ENCODE measurements around the gene TOX2. TPM values are rescaled to one million over a fixed set of nuclear protein-coding genes. Genes with fewer than 3 reads are reported as not detected.

TOX2 gene
- total RNA-seq, 2 experiments from 2014 or later, result 1.5 to 1.7 TPM

DNA sequence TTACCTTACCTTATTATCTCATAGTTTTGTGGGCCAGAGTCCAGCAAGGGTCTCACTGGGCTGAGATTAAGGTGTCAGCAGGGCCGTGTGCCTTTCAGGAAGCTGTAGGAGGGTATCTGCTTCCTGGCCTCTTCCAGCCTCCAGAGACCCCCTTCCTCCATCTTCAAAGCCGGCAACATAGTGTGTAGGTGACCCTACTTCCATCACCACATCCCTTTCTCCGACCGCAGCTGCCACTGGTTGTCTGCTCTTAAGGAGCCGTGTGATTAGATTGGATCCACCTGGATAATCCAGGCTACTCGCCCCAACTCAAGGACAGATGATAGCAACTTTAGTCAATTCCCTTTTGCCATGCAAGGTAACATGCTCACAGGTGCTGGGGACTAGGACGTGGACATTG lies 181.2 kb downstream of the TOX2 start:
- no peak for ATAC-seq
- no peak for DNase-seq
- H3K27ac Mint-ChIP-seq, result no peak overlapping the region
- H3K4me3 Mint-ChIP-seq, result no peak overlapping the region
- peaks cover 20% of the 10 kb centered on the region for H3K27me3 Mint-ChIP-seq
- TF ChIP-seq, protein P1, sequence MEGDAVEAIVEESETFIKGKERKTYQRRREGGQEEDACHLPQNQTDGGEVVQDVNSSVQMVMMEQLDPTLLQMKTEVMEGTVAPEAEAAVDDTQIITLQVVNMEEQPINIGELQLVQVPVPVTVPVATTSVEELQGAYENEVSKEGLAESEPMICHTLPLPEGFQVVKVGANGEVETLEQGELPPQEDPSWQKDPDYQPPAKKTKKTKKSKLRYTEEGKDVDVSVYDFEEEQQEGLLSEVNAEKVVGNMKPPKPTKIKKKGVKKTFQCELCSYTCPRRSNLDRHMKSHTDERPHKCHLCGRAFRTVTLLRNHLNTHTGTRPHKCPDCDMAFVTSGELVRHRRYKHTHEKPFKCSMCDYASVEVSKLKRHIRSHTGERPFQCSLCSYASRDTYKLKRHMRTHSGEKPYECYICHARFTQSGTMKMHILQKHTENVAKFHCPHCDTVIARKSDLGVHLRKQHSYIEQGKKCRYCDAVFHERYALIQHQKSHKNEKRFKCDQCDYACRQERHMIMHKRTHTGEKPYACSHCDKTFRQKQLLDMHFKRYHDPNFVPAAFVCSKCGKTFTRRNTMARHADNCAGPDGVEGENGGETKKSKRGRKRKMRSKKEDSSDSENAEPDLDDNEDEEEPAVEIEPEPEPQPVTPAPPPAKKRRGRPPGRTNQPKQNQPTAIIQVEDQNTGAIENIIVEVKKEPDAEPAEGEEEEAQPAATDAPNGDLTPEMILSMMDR (IDR thresholded peaks at IDR 0.05), result no peak
- CTCF ChIA-PET, result interaction anchor here (0.8 kb wide), 1 partner anchor 21 kb away, joined by 3 read pairs; no protein-coding TSS in a partner anchor
- no peaks in the 10 kb centered on the region for H3K9me3 Mint-ChIP-seq
- POLR2A ChIA-PET, result no interaction called here
- no peaks in the 10 kb centered on the region for H3K36me3 Mint-ChIP-seq (ENCODE audit: low read depth)
- no peaks in the 10 kb centered on the region for H3K4me1 Mint-ChIP-seq (ENCODE audit: low read depth)
- intact Hi-C loops (cut with micrococcal nuclease), result loop anchor here (10.0 kb wide), 1 partner anchor 561 kb away; no protein-coding TSS in a partner anchor

DNA sequence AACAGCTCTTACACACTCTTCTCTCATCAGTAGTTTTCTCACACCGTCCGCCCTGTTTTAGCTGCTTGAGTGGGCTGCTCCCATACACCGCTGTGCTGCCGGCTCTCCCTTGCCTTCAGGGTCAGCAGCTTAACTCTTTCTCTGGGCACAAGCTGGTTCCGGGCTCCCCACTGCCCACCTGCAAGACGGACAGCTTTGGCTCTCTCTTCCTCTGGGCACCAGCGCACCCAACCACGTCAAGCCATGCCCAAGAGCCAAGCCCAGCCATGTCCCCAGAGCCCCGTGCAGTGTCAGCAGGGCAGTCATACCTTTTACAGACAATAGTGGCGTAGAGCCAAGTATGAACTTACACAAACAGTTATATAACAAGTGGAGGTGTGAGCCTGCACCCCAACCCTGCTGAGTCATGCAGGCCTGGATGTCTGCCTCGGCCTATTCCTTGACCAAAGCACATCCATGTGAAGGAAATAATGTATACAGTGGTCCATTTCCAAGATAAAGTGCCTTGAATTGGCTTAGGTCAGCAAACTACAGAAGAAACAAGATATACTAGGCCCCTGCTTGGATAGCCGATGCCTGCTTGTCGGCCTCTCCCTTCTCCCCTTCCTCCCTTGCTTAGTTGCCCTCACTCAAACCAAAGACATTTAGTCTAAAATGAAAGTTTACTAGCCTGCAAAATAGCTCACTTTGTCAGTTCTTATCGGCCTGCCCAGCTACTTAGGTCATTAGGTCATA lies 183.0 kb downstream of the TOX2 start:
- H3K9me3 Mint-ChIP-seq, result peaks cover 4% of the 10 kb centered on the region
- H3K36me3 Mint-ChIP-seq (ENCODE audit: low read depth), result no peaks in the 10 kb centered on the region
- no peaks in the 10 kb centered on the region for H3K4me1 Mint-ChIP-seq (ENCODE audit: low read depth)
- no peak overlapping the region for H3K27ac Mint-ChIP-seq
- ATAC-seq (no peak), DNase-seq (no peak)
- H3K4me3 Mint-ChIP-seq, result no peak overlapping the region
- H3K27me3 Mint-ChIP-seq, result peaks cover 30% of the 10 kb centered on the region
- ChIA-PET POLR2A (no interaction called here), CTCF (interaction anchor here (1.1 to 1.7 kb wide), 2 partner anchors 19 to 41 kb away, joined by 4 read pairs; no protein-coding TSS in a partner anchor)
- intact Hi-C loops (cut with micrococcal nuclease), result loop anchor here (10.0 kb wide), 1 partner anchor 563 kb away; no protein-coding TSS in a partner anchor
- TF ChIP-seq, protein P1 (IDR thresholded peaks at IDR 0.05), result no peak

DNA sequence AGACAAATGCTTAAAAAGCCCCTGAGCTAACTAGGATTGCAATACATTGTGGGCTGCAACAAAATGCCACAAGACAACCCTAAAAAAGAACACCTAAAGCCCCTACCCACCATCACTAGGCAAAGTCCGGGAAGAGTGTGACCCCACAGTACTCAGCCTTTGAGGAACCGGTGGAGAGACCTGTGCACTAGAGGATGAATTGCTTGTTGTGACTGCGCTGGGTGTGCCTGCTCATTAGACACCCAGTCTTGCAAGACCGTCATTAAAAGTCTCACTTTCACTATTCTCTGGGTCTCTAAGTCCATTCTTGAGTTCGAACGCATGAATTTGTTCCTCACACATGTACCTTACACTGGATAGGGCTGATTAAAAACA lies 183.6 kb downstream of the TOX2 start:
- Mint-ChIP-seq H3K4me1 (ENCODE audit: low read depth) (no peaks in the 10 kb centered on the region), H3K36me3 (ENCODE audit: low read depth) (no peaks in the 10 kb centered on the region), H3K27me3 (peaks cover 31% of the 10 kb centered on the region), H3K27ac (no peak overlapping the region), H3K4me3 (no peak overlapping the region), H3K9me3 (peaks cover 4% of the 10 kb centered on the region)
- TF ChIP-seq, protein P1 (IDR thresholded peaks at IDR 0.05), result no peak
- DNase-seq (no peak), ATAC-seq (no peak)
- ChIA-PET CTCF (interaction anchor here (2.7 kb wide), 1 partner anchor 19 kb away, joined by 9 read pairs; no protein-coding TSS in a partner anchor), POLR2A (no interaction called here)
- intact Hi-C loops (cut with micrococcal nuclease), result loop anchor here (10.0 kb wide), 1 partner anchor 563 kb away; no protein-coding TSS in a partner anchor

DNA sequence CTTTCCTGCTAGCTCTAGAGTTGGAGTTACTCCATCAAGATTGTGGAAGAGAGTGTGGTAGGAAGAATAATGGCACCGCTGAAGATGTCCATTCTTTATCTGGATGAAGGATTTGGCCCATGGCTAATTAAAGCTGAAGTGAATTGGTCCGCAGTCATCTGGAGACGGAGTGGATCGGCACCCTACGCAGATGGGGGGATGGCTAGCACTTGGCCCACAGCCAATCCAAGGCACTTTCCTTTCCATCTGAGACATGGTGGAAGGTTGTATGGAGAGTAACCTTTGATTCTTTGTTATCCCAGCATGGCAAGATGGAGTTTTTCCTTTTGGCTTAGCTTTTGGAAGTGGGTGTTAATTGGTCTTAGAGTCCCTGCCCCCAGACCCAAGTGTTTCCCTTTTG lies 184.0 kb downstream of the TOX2 start:
- Mint-ChIP-seq H3K9me3 (peaks cover 4% of the 10 kb centered on the region), H3K4me3 (no peak overlapping the region), H3K36me3 (ENCODE audit: low read depth) (no peaks in the 10 kb centered on the region), H3K27ac (no peak overlapping the region), H3K4me1 (ENCODE audit: low read depth) (no peaks in the 10 kb centered on the region), H3K27me3 (peaks cover 35% of the 10 kb centered on the region)
- TF ChIP-seq, protein P1 (IDR thresholded peaks at IDR 0.05), result no peak
- ChIA-PET POLR2A (no interaction called here), CTCF (interaction anchor here (2.7 kb wide), 1 partner anchor 19 kb away, joined by 9 read pairs; no protein-coding TSS in a partner anchor)
- intact Hi-C loops (cut with micrococcal nuclease), result loop anchor here (10.0 kb wide), 1 partner anchor 564 kb away; no protein-coding TSS in a partner anchor
- ATAC-seq, result no peak
- no peak for DNase-seq

DNA sequence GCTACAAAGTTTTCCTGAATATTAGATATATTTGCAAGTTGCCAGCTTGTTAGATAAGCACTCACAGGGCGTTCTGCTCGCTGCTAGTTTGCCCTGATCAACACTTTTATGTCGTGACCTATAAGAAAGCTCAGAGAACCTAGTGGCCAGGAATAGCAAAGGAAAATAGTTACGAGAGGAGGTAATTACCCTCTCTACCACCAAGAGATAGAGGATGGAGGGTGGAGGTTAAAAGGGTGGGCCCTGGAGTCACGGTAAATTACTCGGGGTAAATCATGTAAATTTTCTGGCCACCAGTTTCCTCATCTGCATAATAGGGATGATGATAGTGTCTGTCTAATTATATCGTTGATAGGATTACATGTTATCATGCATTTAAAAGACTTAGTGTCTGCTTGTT lies 185.2 kb downstream of the TOX2 start:
- Mint-ChIP-seq H3K27ac (no peak overlapping the region), H3K4me3 (no peak overlapping the region), H3K27me3 (peaks cover 40% of the 10 kb centered on the region), H3K36me3 (ENCODE audit: low read depth) (no peaks in the 10 kb centered on the region), H3K9me3 (peaks cover 4% of the 10 kb centered on the region), H3K4me1 (ENCODE audit: low read depth) (no peaks in the 10 kb centered on the region)
- DNase-seq, result no peak
- TF ChIP-seq, protein P1 (IDR thresholded peaks at IDR 0.05), result no peak
- intact Hi-C loops (cut with micrococcal nuclease), result loop anchor here (10.0 kb wide), 1 partner anchor 565 kb away; no protein-coding TSS in a partner anchor
- no peak for ATAC-seq
- ChIA-PET CTCF (interaction anchor here (0.6 to 2.7 kb wide), 2 partner anchors 17 to 28 kb away, joined by 3 to 9 read pairs; no protein-coding TSS in a partner anchor), POLR2A (no interaction called here)

Measured in activated CD8-positive, alpha-beta T cell treated with anti-CD3 and anti-CD28 coated beads for 36 hours (primary cell).